ENCODE results near the gene C9orf50. TPM values are rescaled to one million over a fixed set of nuclear protein-coding genes. Genes with fewer than 3 reads are reported as not detected.

Gene C9orf50
- total and polyA plus RNA-seq, 2 donors (not counting 1 experiment from before 2014, with no cell fraction given), result not detected

- Mint-ChIP-seq H3K27ac (no peak overlapping the region), H3K27me3 (peaks cover 33% of the 10 kb centered on the region), H3K9me3 (ENCODE audit: insufficient read depth) (no peaks in the 10 kb centered on the region), H3K4me1 (peaks cover 10% of the 10 kb centered on the region), H3K4me3 (no peak overlapping the region)
- intact Hi-C loops (cut with micrococcal nuclease), result no loop called here
- peaks cover 0 to 5% (median 3%) of the 10 kb centered on the region in 3 donors for H3K9me3 ChIP-seq (ENCODE audit: control extremely low read depth in 1 of 3, control insufficient read depth in 2 of 3, insufficient read depth in 1 of 3, low read length in 2 of 3)
- POLR2A ChIA-PET, result interaction anchor here (0.7 kb wide), 1 partner anchor 10 kb away, joined by 6 read pairs; no protein-coding TSS in a partner anchor
- H2AFZ ChIP-seq (ENCODE audit: insufficient read depth, low read depth, low read length, poor library complexity, severe bottlenecking), result no peak overlapping the region
- no peak overlapping the region for H3K9ac ChIP-seq (ENCODE audit: low read length)
- no peak overlapping the region for H3K27ac ChIP-seq (ENCODE audit: low read length in 2 of 2)
- no peaks in the 10 kb centered on the region for H4K20me1 ChIP-seq (ENCODE audit: control insufficient read depth, insufficient read depth, low read length, poor library complexity, severe bottlenecking)
- DNase-seq (no peak), ATAC-seq (ENCODE audit: low read depth) (no peak)
- TF ChIP-seq EZH2 (IDR thresholded peaks at IDR 0.05; ENCODE audit: borderline replicate concordance, insufficient read depth, low read depth, low read length, poor library complexity, severe bottlenecking) (no peak), CTCF (IDR thresholded peaks at IDR 0.05) (no peak)
- no peak overlapping the region for H3K4me2 ChIP-seq (replicated peaks; ENCODE audit: low read depth, low read length, poor library complexity, severe bottlenecking)
- no peaks in the 10 kb centered on the region for H3K79me2 ChIP-seq (ENCODE audit: control insufficient read depth, insufficient read depth, low read length)
- CTCF ChIA-PET, result interaction anchor here (1.1 kb wide), 1 partner anchor 278 kb away, joined by 3 read pairs; no protein-coding TSS in a partner anchor
- peaks cover 8 to 11% of the 10 kb centered on the region in 2 donors for H3K4me1 ChIP-seq (ENCODE audit: control insufficient read depth in 2 of 2, insufficient read depth in 2 of 2, low read length in 2 of 2)
- H3K4me3 ChIP-seq (ENCODE audit: control extremely low read depth in 1 of 5, extremely low read depth in 1 of 5, insufficient read depth in 1 of 5, low read depth in 2 of 5, low read length in 4 of 5), result no peak overlapping the region
- peaks cover 0 to 3% (median 0%) of the 10 kb centered on the region in 4 experiments for H3K27me3 ChIP-seq (replicated peaks in 1 of 4; ENCODE audit: control extremely low read depth in 1 of 4, control insufficient read depth in 3 of 4, insufficient read depth in 4 of 4, low read length in 3 of 4)
- no CpG with 5 or more reads among the region's 1 CpG for WGBS (ENCODE audit: insufficient coverage)
- no peaks in the 10 kb centered on the region for H3K36me3 ChIP-seq (replicated peaks in 1 of 2; ENCODE audit: control extremely low read depth in 1 of 2, control insufficient read depth in 1 of 2, extremely low read depth in 1 of 2, insufficient read depth in 2 of 2, low read length in 1 of 2)
Measured at GRCh38 chr9:129585352-129585751, 35.5 kb downstream of the C9orf50 start.

GRCh38 chr9:129584136-129584535 is 36.8 kb downstream of the C9orf50 start:
- Mint-ChIP-seq H3K27ac (peak overlapping the region; percentile 2), H3K9me3 (ENCODE audit: insufficient read depth) (no peaks in the 10 kb centered on the region), H3K27me3 (peaks cover 25% of the 10 kb centered on the region), H3K4me3 (no peak overlapping the region), H3K4me1 (peaks cover 22% of the 10 kb centered on the region)
- no peaks in the 10 kb centered on the region for H3K79me2 ChIP-seq (ENCODE audit: control insufficient read depth, insufficient read depth, low read length)
- peaks cover 18 to 21% of the 10 kb centered on the region in 2 donors for H3K4me1 ChIP-seq (ENCODE audit: control insufficient read depth in 2 of 2, insufficient read depth in 2 of 2, low read length in 2 of 2)
- WGBS (ENCODE audit: insufficient coverage), result 75% methylated on average over 1 of the region's 1 CpG
- no peak for TF ChIP-seq CTCF (IDR thresholded peaks at IDR 0.05)
- TF ChIP-seq EZH2 (IDR thresholded peaks at IDR 0.05; ENCODE audit: borderline replicate concordance, insufficient read depth, low read depth, low read length, poor library complexity, severe bottlenecking), result no peak
- ChIA-PET CTCF (interaction anchor here (0.9 to 1.0 kb wide), 4 partner anchors 9 to 452 kb away, joined by 3 to 4 read pairs (median 4); no protein-coding TSS in a partner anchor), POLR2A (interaction anchor here (0.6 kb wide), 1 partner anchor 201 kb away, joined by 5 read pairs; no protein-coding TSS in a partner anchor)
- ATAC-seq (ENCODE audit: low read depth) (peak; percentile 72), DNase-seq (peak; percentile 77)
- intact Hi-C loops (cut with micrococcal nuclease), result no loop called here
- H4K20me1 ChIP-seq (ENCODE audit: control insufficient read depth, insufficient read depth, low read length, poor library complexity, severe bottlenecking), result no peaks in the 10 kb centered on the region
- H3K36me3 ChIP-seq (replicated peaks in 1 of 2; ENCODE audit: control extremely low read depth in 1 of 2, control insufficient read depth in 1 of 2, extremely low read depth in 1 of 2, insufficient read depth in 2 of 2, low read length in 1 of 2), result no peaks in the 10 kb centered on the region
- no peak overlapping the region for H3K4me3 ChIP-seq (ENCODE audit: control extremely low read depth in 1 of 5, extremely low read depth in 1 of 5, insufficient read depth in 1 of 5, low read depth in 2 of 5, low read length in 4 of 5)
- peak overlapping the region; percentile 29 for H3K4me2 ChIP-seq (replicated peaks; ENCODE audit: low read depth, low read length, poor library complexity, severe bottlenecking)
- peak overlapping the region; percentile 68 for H2AFZ ChIP-seq (ENCODE audit: insufficient read depth, low read depth, low read length, poor library complexity, severe bottlenecking)
- H3K27me3 ChIP-seq (replicated peaks in 1 of 4; ENCODE audit: control extremely low read depth in 1 of 4, control insufficient read depth in 3 of 4, insufficient read depth in 4 of 4, low read length in 3 of 4), result peaks cover 0 to 3% (median 1%) of the 10 kb centered on the region in 4 experiments
- no peak overlapping the region for H3K27ac ChIP-seq (ENCODE audit: low read length in 2 of 2)
- peaks cover 0 to 5% (median 3%) of the 10 kb centered on the region in 3 donors for H3K9me3 ChIP-seq (ENCODE audit: control extremely low read depth in 1 of 3, control insufficient read depth in 2 of 3, insufficient read depth in 1 of 3, low read length in 2 of 3)
- no peak overlapping the region for H3K9ac ChIP-seq (ENCODE audit: low read length)

Measured in B cell (primary cell).